SK-N-SH treated with all-trans-retinoic acid at 6 μM for 48 hours (cell line): ENCODE results near the gene CD55.

Experiments used
- ATAC-seq: fragments of 200-7000 bp; cut with Tn5 transposase; 3 replicates; pipeline ENCODE4 v1.9.1; 2020; ENCODE audit warnings: mild to moderate bottlenecking, moderate library complexity
- ARNTL ChIP-seq: fragments of 450-650 bp; formaldehyde crosslinking; IDR thresholded peaks from 2 replicates; pipeline ENCODE4 v1.5.0; 2020; ENCODE audit warnings: low read depth, mild to moderate bottlenecking, moderate library complexity, borderline replicate concordance
- CREB5 ChIP-seq: fragments of 250-450 bp; sonication (Bioruptor Pico); IDR thresholded peaks from 2 replicates; pipeline ENCODE4 v1.5.1; 2020; ENCODE audit warnings: low read depth, mild to moderate bottlenecking, moderate library complexity
- CSDC2 ChIP-seq: fragments of 250-450 bp; sonication (Bioruptor Pico); IDR thresholded peaks from 2 replicates; pipeline ENCODE4 v1.5.0; 2020; ENCODE audit warnings: mild to moderate bottlenecking, moderate library complexity
- ESRRG ChIP-seq: fragments of 250-450 bp; sonication (Bioruptor Pico); IDR thresholded peaks from 2 replicates; pipeline ENCODE4 v1.6.1; 2021; ENCODE audit warnings: mild to moderate bottlenecking
- GLIS3 ChIP-seq: fragments of 250-450 bp; sonication (Bioruptor Pico); IDR thresholded peaks from 2 replicates; pipeline ENCODE4 v1.5.0; 2020; ENCODE audit warnings: mild to moderate bottlenecking, moderate library complexity
- ISL1 ChIP-seq: fragments of 250-450 bp; sonication (Bioruptor Pico); IDR thresholded peaks from 2 replicates; pipeline ENCODE4 v2.1.2; 2022; ENCODE audit warnings: mild to moderate bottlenecking, moderate library complexity
- OSR1 ChIP-seq: fragments of 250-450 bp; sonication (Bioruptor Pico); IDR thresholded peaks from 2 replicates; pipeline ENCODE4 v1.8.0; 2022; ENCODE audit warnings: moderate library complexity, mild to moderate bottlenecking, inconsistent platforms
- PATZ1 ChIP-seq: fragments of 250-450 bp; sonication (Bioruptor Pico); IDR thresholded peaks from 2 replicates; pipeline ENCODE4 v1.8.0; 2020; ENCODE audit warnings: mild to moderate bottlenecking, moderate library complexity, borderline replicate concordance
- POU6F1 ChIP-seq: fragments of 250-450 bp; sonication (Bioruptor Pico); IDR thresholded peaks from 2 replicates; pipeline ENCODE4 v1.8.0; 2021; ENCODE audit warnings: low read depth, mild to moderate bottlenecking, moderate library complexity, borderline replicate concordance
- PPARA ChIP-seq: fragments of 250-450 bp; sonication (Bioruptor Pico); IDR thresholded peaks from 2 replicates; pipeline ENCODE4 v1.5.0; 2020; ENCODE audit warnings: mild to moderate bottlenecking, borderline replicate concordance
- RARB ChIP-seq: fragments of 250-450 bp; sonication (Bioruptor Pico); IDR thresholded peaks from 2 replicates; pipeline ENCODE4 v1.8.0; 2021; ENCODE audit warnings: mild to moderate bottlenecking, moderate library complexity
- SNAI2 ChIP-seq: fragments of 250-450 bp; sonication (Bioruptor Pico); IDR thresholded peaks from 2 replicates; pipeline ENCODE4 v1.5.0; 2020; ENCODE audit warnings: mild to moderate bottlenecking, moderate library complexity
- TCF4 ChIP-seq: fragments of 250-450 bp; sonication (Bioruptor Pico); IDR thresholded peaks from 2 replicates; pipeline ENCODE4 v1.8.0; 2021; ENCODE audit warnings: mild to moderate bottlenecking, moderate library complexity, borderline replicate concordance
- TOX ChIP-seq: fragments of 250-450 bp; sonication (Bioruptor Pico); IDR thresholded peaks from 2 replicates; pipeline ENCODE4 v1.8.0; 2021; ENCODE audit warnings: mild to moderate bottlenecking, moderate library complexity, borderline replicate concordance
- ZC3H10 ChIP-seq: fragments of 250-450 bp; sonication (Bioruptor Pico); IDR thresholded peaks from 2 replicates; pipeline ENCODE4 v1.5.1; 2021; ENCODE audit warnings: mild to moderate bottlenecking, moderate library complexity
- ZFP3 ChIP-seq: fragments of 250-450 bp; sonication (Bioruptor Pico); IDR thresholded peaks from 2 replicates; pipeline ENCODE4 v1.5.0; 2020; ENCODE audit warnings: mild to moderate bottlenecking, moderate library complexity
- ZFP30 ChIP-seq: fragments of 450-650 bp; formaldehyde crosslinking; IDR thresholded peaks from 2 replicates; pipeline ENCODE4 v1.5.0; 2022; ENCODE audit warnings: mild to moderate bottlenecking, moderate library complexity
- ZNF565 ChIP-seq: fragments of 450-650 bp; formaldehyde crosslinking; conservative IDR thresholded peaks from 2 replicates; pipeline ENCODE4 v1.5.0; 2020; ENCODE audit warnings: low read depth, mild to moderate bottlenecking, moderate library complexity
- ZNF70 ChIP-seq: fragments of 450-650 bp; formaldehyde crosslinking; IDR thresholded peaks from 2 replicates; pipeline ENCODE4 v1.5.0; 2020; ENCODE audit warnings: mild to moderate bottlenecking, moderate library complexity
- ZNF8 ChIP-seq: fragments of 450-650 bp; formaldehyde crosslinking; IDR thresholded peaks from 2 replicates; pipeline ENCODE4 v1.5.0; 2020; ENCODE audit warnings: mild to moderate bottlenecking, moderate library complexity
- TF ChIP-seq, protein P1 (sequence below): fragments of 250-450 bp; sonication (Bioruptor Pico); IDR thresholded peaks from 2 replicates; pipeline ENCODE4 v1.5.0; 2020; ENCODE audit warnings: mild to moderate bottlenecking, moderate library complexity
- TF ChIP-seq, protein P2 (sequence below): fragments of 250-450 bp; sonication (Bioruptor Pico); IDR thresholded peaks from 2 replicates; pipeline ENCODE4 v1.5.1; 2021; ENCODE audit warnings: mild to moderate bottlenecking, moderate library complexity

Gene CD55

GRCh38 chr1:207336559-207337467, 15.3 kb downstream of the CD55 start:
- ATAC-seq: no peak
- TF ChIP-seq OSR1 (CRISPR knock-in tag): no peak
- no peak for TF ChIP-seq ZNF565 (CRISPR knock-in tag)
- TF ChIP-seq ISL1 (CRISPR knock-in tag): no peak
- TF ChIP-seq, protein P1, sequence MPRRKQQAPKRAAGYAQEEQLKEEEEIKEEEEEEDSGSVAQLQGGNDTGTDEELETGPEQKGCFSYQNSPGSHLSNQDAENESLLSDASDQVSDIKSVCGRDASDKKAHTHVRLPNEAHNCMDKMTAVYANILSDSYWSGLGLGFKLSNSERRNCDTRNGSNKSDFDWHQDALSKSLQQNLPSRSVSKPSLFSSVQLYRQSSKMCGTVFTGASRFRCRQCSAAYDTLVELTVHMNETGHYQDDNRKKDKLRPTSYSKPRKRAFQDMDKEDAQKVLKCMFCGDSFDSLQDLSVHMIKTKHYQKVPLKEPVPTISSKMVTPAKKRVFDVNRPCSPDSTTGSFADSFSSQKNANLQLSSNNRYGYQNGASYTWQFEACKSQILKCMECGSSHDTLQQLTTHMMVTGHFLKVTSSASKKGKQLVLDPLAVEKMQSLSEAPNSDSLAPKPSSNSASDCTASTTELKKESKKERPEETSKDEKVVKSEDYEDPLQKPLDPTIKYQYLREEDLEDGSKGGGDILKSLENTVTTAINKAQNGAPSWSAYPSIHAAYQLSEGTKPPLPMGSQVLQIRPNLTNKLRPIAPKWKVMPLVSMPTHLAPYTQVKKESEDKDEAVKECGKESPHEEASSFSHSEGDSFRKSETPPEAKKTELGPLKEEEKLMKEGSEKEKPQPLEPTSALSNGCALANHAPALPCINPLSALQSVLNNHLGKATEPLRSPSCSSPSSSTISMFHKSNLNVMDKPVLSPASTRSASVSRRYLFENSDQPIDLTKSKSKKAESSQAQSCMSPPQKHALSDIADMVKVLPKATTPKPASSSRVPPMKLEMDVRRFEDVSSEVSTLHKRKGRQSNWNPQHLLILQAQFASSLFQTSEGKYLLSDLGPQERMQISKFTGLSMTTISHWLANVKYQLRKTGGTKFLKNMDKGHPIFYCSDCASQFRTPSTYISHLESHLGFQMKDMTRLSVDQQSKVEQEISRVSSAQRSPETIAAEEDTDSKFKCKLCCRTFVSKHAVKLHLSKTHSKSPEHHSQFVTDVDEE (CRISPR knock-in tag): no peak

GRCh38 chr1:207342332-207342731, 20.9 kb downstream of the CD55 start:
- TF ChIP-seq TCF4 (CRISPR knock-in tag) (no peak), ZNF70 (no peak), ISL1 (CRISPR knock-in tag) (no peak), ESRRG (CRISPR knock-in tag) (no peak), POU6F1 (CRISPR knock-in tag) (no peak), ZC3H10 (CRISPR knock-in tag) (no peak), SNAI2 (CRISPR knock-in tag) (no peak), CREB5 (no peak), CSDC2 (no peak), GLIS3 (CRISPR knock-in tag) (no peak), PPARA (CRISPR knock-in tag) (no peak), TOX (CRISPR knock-in tag) (no peak), ZFP3 (CRISPR knock-in tag) (no peak), RARB (no peak), ZFP30 (no peak)
- TF ChIP-seq, protein P2, sequence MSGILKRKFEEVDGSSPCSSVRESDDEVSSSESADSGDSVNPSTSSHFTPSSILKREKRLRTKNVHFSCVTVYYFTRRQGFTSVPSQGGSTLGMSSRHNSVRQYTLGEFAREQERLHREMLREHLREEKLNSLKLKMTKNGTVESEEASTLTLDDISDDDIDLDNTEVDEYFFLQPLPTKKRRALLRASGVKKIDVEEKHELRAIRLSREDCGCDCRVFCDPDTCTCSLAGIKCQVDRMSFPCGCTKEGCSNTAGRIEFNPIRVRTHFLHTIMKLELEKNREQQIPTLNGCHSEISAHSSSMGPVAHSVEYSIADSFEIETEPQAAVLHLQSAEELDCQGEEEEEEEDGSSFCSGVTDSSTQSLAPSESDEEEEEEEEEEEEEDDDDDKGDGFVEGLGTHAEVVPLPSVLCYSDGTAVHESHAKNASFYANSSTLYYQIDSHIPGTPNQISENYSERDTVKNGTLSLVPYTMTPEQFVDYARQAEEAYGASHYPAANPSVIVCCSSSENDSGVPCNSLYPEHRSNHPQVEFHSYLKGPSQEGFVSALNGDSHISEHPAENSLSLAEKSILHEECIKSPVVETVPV (CRISPR knock-in tag): no peak
- TF ChIP-seq, all 23 proteins: peak for 0
- no peak for ATAC-seq

DNA sequence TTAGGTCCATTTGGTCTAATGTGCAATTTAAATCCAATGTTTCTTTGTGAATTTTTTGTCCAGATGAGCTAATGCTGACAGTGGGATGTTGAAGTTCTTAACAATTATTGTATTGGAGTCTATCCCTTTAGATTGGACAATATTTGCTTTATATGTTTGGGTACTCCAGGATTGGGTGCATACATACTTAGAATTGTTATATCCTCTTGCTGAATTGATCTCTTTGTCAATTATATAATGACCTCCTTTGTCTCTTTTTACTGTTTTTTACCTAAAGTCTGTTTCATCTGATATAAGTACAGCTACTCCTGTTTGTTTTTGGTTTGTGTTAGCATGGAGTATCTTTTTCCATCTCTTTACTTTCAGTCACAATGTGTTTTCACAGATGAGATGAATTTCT, 22.2 kb downstream of the CD55 start:
- ATAC-seq: no peak
- TF ChIP-seq, protein P2 (CRISPR knock-in tag): no peak
- TF ChIP-seq ZFP3 (CRISPR knock-in tag): no peak
- no peak for TF ChIP-seq ZNF8 (CRISPR knock-in tag)
- TF ChIP-seq ZNF565 (CRISPR knock-in tag): no peak
- no peak for TF ChIP-seq PATZ1 (CRISPR knock-in tag)
- TF ChIP-seq, protein P1 (CRISPR knock-in tag): no peak
- TF ChIP-seq SNAI2 (CRISPR knock-in tag): no peak
- TF ChIP-seq ISL1 (CRISPR knock-in tag): no peak
- no peak for TF ChIP-seq CREB5
- no peak for TF ChIP-seq ARNTL
- TF ChIP-seq CSDC2: no peak
- TF ChIP-seq OSR1 (CRISPR knock-in tag): no peak
- TF ChIP-seq GLIS3 (CRISPR knock-in tag): no peak
